Esophagus squamous epithelium (tissue), 4 donors: Measurements from ENCODE around the gene PRKAG1.

Experiments used
- POLR2A ChIP-seq, 4 donors: fragments of 450-650 bp; IDR thresholded peaks; one replicate each; pipeline ENCODE4 v1.6.1; 2017; ENCODE audit warnings: antibody characterized with exemption in 4 of 4, mild to moderate bottlenecking in 4 of 4, moderate library complexity in 3 of 4
- TF ChIP-seq, protein P1 (sequence below), 6 experiments: fragments of 450-650 bp in 4 of 6; fragments of 200-600 bp in 2 of 6; sonication (generic) in 2 of 6; IDR thresholded peaks; one replicate each; pipeline ENCODE4 v1.5.1; 2016 to 2019; ENCODE audit warnings: antibody characterized with exemption in 6 of 6, mild to moderate bottlenecking in 4 of 6, moderate library complexity in 4 of 6

DNA sequence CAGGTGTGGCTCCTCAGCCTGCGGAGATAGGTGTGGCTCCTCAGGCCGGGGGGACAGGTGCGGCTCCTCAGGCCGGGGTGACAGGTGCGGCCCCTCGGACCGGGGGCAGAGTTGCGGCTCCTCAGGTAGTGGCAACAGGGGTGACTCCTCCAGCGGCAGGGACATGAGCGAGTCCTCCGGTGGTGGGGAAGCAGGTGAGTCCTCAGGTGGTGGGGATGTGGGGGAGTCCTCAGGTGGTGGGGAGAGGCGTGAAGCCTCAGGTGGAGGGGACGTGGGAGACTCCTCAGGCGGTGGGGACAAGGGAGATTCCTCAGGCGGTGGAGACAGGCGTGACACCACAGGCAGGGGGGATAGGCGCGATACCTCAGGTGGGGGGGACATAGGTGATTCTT, 32.8 kb upstream of the PRKAG1 start:
- TF ChIP-seq, protein P1, sequence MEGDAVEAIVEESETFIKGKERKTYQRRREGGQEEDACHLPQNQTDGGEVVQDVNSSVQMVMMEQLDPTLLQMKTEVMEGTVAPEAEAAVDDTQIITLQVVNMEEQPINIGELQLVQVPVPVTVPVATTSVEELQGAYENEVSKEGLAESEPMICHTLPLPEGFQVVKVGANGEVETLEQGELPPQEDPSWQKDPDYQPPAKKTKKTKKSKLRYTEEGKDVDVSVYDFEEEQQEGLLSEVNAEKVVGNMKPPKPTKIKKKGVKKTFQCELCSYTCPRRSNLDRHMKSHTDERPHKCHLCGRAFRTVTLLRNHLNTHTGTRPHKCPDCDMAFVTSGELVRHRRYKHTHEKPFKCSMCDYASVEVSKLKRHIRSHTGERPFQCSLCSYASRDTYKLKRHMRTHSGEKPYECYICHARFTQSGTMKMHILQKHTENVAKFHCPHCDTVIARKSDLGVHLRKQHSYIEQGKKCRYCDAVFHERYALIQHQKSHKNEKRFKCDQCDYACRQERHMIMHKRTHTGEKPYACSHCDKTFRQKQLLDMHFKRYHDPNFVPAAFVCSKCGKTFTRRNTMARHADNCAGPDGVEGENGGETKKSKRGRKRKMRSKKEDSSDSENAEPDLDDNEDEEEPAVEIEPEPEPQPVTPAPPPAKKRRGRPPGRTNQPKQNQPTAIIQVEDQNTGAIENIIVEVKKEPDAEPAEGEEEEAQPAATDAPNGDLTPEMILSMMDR (IDR thresholded peaks at IDR 0.05): no peak
- TF ChIP-seq POLR2A (IDR thresholded peaks at IDR 0.05): no peak
